K562 (cell line): ENCODE results near the gene SERTAD1. TPM values are rescaled to one million over a fixed set of nuclear protein-coding genes. Genes with fewer than 3 reads are reported as not detected.
A peak's percentile ranks its signal among the peaks of the same experiment; 100 is the strongest.

Source experiments
- CTBP1 ChIP-seq: fragments of 450-650 bp; IDR thresholded peaks from 2 replicates; pipeline ENCODE4 v1.6.1; 2016; ENCODE audit warnings: borderline replicate concordance
- CXXC5 ChIP-seq: fragments of 250-450 bp; sonication (Bioruptor Pico); IDR thresholded peaks from 2 replicates; pipeline ENCODE4 v1.8.0; 2022; ENCODE audit warnings: inconsistent platforms, mild to moderate bottlenecking, moderate library complexity
- EGR1 ChIP-seq: fragments of 450-650 bp; conservative IDR thresholded peaks from 2 replicates; pipeline ENCODE4 v1.6.1; 2017; ENCODE audit warnings: mild to moderate bottlenecking
- FOXA3 ChIP-seq, 2 experiments: fragments of 450-650 bp in 1 of 2; sonication (generic) in 1 of 2; formaldehyde crosslinking; IDR thresholded peaks in 1 of 2; conservative IDR thresholded peaks in 1 of 2; 2 replicates each; pipeline versions ENCODE4 v1.4.0 to v1.8.0; 2020 to 2022; ENCODE audit warnings: mild to moderate bottlenecking in 2 of 2, missing genetic modification reagents in 1 of 2
- HINFP ChIP-seq: fragments of 450-650 bp; conservative IDR thresholded peaks from 2 replicates; pipeline ENCODE4 v1.6.1; 2016; ENCODE audit warnings: missing genetic modification characterization, low read depth, mild to moderate bottlenecking, control low read depth, missing compliant biosample characterization
- LEF1 ChIP-seq: fragments of 450-650 bp; IDR thresholded peaks from 2 replicates; pipeline ENCODE4 v1.6.1; 2016; ENCODE audit warnings: mild to moderate bottlenecking
- MAFG ChIP-seq: fragments of 450-650 bp; conservative IDR thresholded peaks from 2 replicates; pipeline ENCODE4 v1.6.1; 2016; ENCODE audit warnings: missing genetic modification characterization, missing compliant biosample characterization
- NEUROD1 ChIP-seq: fragments of 150-350 bp; IDR thresholded peaks from 2 replicates; pipeline ENCODE4 v1.6.1; 2014; ENCODE audit warnings: borderline replicate concordance, low read length, low read depth; ENCODE audit not compliant: partially characterized antibody
- RAD51 ChIP-seq: fragments of 450-650 bp; IDR thresholded peaks from 2 replicates; pipeline ENCODE4 v1.7.1; 2016; ENCODE audit warnings: low read depth, mild to moderate bottlenecking, borderline replicate concordance
- TAL1 ChIP-seq: fragments of 450-650 bp; IDR thresholded peaks from 2 replicates; pipeline ENCODE4 v1.6.1; 2016; ENCODE audit warnings: mild to moderate bottlenecking
- polyA plus RNA-seq, 8 experiments: library from polyadenylated mRNA; depleted of rRNA in 4 of 8; stranded (reverse) in 5 of 8; unstranded in 3 of 8; fragments of >200 nt; fragmentation: Nextera tagmentation in 2 of 8; fragmentation: Illumina TruSeq in 1 of 8; extraction: Ambion mirVana in 2 of 8; extraction: Trizol in 1 of 8; gene quantifications; 2 replicates each; pipeline versions ENCODE4 v1.2.1 to v1.2.3, GENCODE V29; 2011 to 2014; ENCODE audit warnings: inconsistent platforms in 1 of 8, missing spikeins in 1 of 8
- total RNA-seq, 7 experiments: library from RNA; depleted of rRNA in 6 of 7; stranded (reverse); fragments of >200 nt in 6 of 7; fragmentation: Illumina TruSeq in 2 of 7; extraction: Trizol in 2 of 7; gene quantifications; 2 replicates each; pipeline versions ENCODE4 v1.2.1 to v1.2.3, GENCODE V29; 2011 to 2021; ENCODE audit warnings: low replicate concordance in 1 of 7
- TF ChIP-seq, protein P1 (sequence below), 2 experiments: fragments of 450-650 bp; formaldehyde crosslinking in 1 of 2; IDR thresholded peaks; 2 replicates each; pipeline versions ENCODE4 v1.4.0 to v1.6.1; 2014 to 2020; ENCODE audit warnings: mild to moderate bottlenecking in 2 of 2, borderline replicate concordance in 1 of 2, low read depth in 1 of 2
- TF ChIP-seq, protein P2 (sequence below): fragments of 450-650 bp; IDR thresholded peaks from one replicate; pipeline ENCODE4 v1.6.1; 2018; ENCODE audit warnings: mild to moderate bottlenecking, moderate library complexity; ENCODE audit not compliant: partially characterized antibody
- TF ChIP-seq, protein P3 (sequence below): fragments of 450-650 bp; IDR thresholded peaks from 2 replicates; pipeline ENCODE4 v1.6.1; 2017; ENCODE audit warnings: antibody characterized with exemption

Gene SERTAD1
- total and polyA plus RNA-seq, 9 of the 15 experiments (the other 6 are each of a cell fraction or from before 2014, with no cell fraction given) = 0.15 to 8.7 (median 4.9) TPM

GRCh38 chr19:40416918-40417642 lies 8.7 kb downstream of the SERTAD1 start (continued):
- TF ChIP-seq HINFP (tag) (no peak), CXXC5 (peak; percentile 33; the same call in 1 of the 2 replicates), CTBP1 (peak; percentile 83), FOXA3 (CRISPR knock-in tag; conservative IDR thresholded peaks at IDR 0.05 in 1 of 2, IDR thresholded peaks at IDR 0.05 in 1 of 2) (peak in 1 of 2 experiments; percentile 56; a peak in 1 of 4 replicates), RAD51 (peak; percentile 44; the same call in 1 of the 2 replicates), NEUROD1 (no peak), EGR1 (peak; percentile 43; the same call in 1 of the 2 replicates), MAFG (tag) (no peak), TAL1 (peak; percentile 60), LEF1 (peak; percentile 93)
- TF ChIP-seq, protein P1, sequence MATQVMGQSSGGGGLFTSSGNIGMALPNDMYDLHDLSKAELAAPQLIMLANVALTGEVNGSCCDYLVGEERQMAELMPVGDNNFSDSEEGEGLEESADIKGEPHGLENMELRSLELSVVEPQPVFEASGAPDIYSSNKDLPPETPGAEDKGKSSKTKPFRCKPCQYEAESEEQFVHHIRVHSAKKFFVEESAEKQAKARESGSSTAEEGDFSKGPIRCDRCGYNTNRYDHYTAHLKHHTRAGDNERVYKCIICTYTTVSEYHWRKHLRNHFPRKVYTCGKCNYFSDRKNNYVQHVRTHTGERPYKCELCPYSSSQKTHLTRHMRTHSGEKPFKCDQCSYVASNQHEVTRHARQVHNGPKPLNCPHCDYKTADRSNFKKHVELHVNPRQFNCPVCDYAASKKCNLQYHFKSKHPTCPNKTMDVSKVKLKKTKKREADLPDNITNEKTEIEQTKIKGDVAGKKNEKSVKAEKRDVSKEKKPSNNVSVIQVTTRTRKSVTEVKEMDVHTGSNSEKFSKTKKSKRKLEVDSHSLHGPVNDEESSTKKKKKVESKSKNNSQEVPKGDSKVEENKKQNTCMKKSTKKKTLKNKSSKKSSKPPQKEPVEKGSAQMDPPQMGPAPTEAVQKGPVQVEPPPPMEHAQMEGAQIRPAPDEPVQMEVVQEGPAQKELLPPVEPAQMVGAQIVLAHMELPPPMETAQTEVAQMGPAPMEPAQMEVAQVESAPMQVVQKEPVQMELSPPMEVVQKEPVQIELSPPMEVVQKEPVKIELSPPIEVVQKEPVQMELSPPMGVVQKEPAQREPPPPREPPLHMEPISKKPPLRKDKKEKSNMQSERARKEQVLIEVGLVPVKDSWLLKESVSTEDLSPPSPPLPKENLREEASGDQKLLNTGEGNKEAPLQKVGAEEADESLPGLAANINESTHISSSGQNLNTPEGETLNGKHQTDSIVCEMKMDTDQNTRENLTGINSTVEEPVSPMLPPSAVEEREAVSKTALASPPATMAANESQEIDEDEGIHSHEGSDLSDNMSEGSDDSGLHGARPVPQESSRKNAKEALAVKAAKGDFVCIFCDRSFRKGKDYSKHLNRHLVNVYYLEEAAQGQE (IDR thresholded peaks at IDR 0.05; ENCODE audit: borderline replicate concordance) = no peak; the same call in 1 of the 2 replicates
- TF ChIP-seq, protein P1 (CRISPR knock-in tag; IDR thresholded peaks at IDR 0.05; ENCODE audit: low read depth) = 0 out of 2 replicates have a peak, but pooled peaks have one; percentile 45
- TF ChIP-seq, protein P2, sequence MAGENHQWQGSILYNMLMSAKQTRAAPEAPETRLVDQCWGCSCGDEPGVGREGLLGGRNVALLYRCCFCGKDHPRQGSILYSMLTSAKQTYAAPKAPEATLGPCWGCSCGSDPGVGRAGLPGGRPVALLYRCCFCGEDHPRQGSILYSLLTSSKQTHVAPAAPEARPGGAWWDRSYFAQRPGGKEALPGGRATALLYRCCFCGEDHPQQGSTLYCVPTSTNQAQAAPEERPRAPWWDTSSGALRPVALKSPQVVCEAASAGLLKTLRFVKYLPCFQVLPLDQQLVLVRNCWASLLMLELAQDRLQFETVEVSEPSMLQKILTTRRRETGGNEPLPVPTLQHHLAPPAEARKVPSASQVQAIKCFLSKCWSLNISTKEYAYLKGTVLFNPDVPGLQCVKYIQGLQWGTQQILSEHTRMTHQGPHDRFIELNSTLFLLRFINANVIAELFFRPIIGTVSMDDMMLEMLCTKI = no peak
- TF ChIP-seq, protein P3, sequence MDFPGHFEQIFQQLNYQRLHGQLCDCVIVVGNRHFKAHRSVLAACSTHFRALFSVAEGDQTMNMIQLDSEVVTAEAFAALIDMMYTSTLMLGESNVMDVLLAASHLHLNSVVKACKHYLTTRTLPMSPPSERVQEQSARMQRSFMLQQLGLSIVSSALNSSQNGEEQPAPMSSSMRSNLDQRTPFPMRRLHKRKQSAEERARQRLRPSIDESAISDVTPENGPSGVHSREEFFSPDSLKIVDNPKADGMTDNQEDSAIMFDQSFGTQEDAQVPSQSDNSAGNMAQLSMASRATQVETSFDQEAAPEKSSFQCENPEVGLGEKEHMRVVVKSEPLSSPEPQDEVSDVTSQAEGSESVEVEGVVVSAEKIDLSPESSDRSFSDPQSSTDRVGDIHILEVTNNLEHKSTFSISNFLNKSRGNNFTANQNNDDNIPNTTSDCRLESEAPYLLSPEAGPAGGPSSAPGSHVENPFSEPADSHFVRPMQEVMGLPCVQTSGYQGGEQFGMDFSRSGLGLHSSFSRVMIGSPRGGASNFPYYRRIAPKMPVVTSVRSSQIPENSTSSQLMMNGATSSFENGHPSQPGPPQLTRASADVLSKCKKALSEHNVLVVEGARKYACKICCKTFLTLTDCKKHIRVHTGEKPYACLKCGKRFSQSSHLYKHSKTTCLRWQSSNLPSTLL = no peak
